ENCODE data around the gene BMS1.

Gene BMS1

DNA sequence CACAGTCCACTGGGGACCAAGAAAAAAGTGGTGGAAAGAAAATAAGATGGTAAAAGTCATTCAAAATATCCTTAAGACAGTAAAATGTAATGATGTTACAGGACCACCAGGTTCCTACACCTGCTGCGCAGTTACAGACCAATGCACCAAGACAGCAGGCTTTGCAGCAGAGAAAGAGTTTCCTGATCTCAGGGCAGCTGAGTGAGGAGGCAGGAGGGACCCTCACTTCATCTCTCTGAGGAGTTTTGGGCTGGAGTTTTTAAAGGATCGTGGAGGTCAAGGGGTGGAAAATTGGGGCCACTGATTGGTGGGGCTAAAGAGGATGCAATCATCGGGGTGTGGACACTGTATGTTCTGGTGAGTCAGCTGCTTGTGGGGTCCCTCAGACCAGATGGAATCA, 100.0 kb downstream of the BMS1 start:
- no peak for DNase-seq

Measured in anterior cingulate cortex (tissue), 58 donors.